ENCODE measurements around the gene CCND2.
A peak's percentile ranks its signal among the peaks of the same experiment; 100 is the strongest.
"Not testable (repeated sequence)": the region's sequence is repeated elsewhere in the genome, so short reads cannot be mapped to it uniquely, and the experiment has no call there.

CCND2 gene

GRCh38 chr12:4241592-4241991 lies 32.0 kb upstream of the CCND2 start:
- TF ChIP-seq CTCF (conservative IDR thresholded peaks at IDR 0.05; ENCODE audit: low read length) (no peak), EZH2phosphoT487 (IDR thresholded peaks at IDR 0.05; ENCODE audit: borderline replicate concordance) (no peak)
- H3K4me1 ChIP-seq (ENCODE audit: insufficient read depth, low read length, poor library complexity, severe bottlenecking): peaks cover 69% of the 10 kb centered on the region
- no peaks in the 10 kb centered on the region for H4K20me1 ChIP-seq (ENCODE audit: insufficient read depth, low read length, poor library complexity, severe bottlenecking)
- H3K4me2 ChIP-seq (ENCODE audit: low read depth, low read length, poor library complexity, severe bottlenecking): peak overlapping the region; percentile 62
- H3K27me3 ChIP-seq (ENCODE audit: insufficient read depth, low read length, poor library complexity, severe bottlenecking): no peaks in the 10 kb centered on the region
- no peaks in the 10 kb centered on the region for H3K79me2 ChIP-seq (ENCODE audit: insufficient read depth, low read length)
- H3K9me3 ChIP-seq (ENCODE audit: insufficient read depth, low read depth, low read length): peaks cover 26% of the 10 kb centered on the region
- H3F3A ChIP-seq (ENCODE audit: low read depth): no peaks in the 10 kb centered on the region
- H2AFZ ChIP-seq (ENCODE audit: low read length): no peak overlapping the region
- H3K9me2 ChIP-seq (replicated peaks; ENCODE audit: low read depth, low read length): no peaks in the 10 kb centered on the region
- H3K36me3 ChIP-seq (ENCODE audit: insufficient read depth, low read length): no peaks in the 10 kb centered on the region
- no peak overlapping the region for H3K4me3 ChIP-seq (ENCODE audit: low read length, poor library complexity, severe bottlenecking)
- H3K9ac ChIP-seq (ENCODE audit: low read depth, low read length, poor library complexity, severe bottlenecking): peak overlapping the region; percentile 60

GRCh38 chr12:4242595-4242994 lies 31.0 kb upstream of the CCND2 start:
- no peak for TF ChIP-seq CTCF (conservative IDR thresholded peaks at IDR 0.05; ENCODE audit: low read length)
- TF ChIP-seq EZH2phosphoT487 (IDR thresholded peaks at IDR 0.05; ENCODE audit: borderline replicate concordance): no peak
- Histone ChIP-seq H3K27me3 (ENCODE audit: insufficient read depth, low read length, poor library complexity, severe bottlenecking) (no peaks in the 10 kb centered on the region), H3K36me3 (ENCODE audit: insufficient read depth, low read length) (no peaks in the 10 kb centered on the region), H4K20me1 (ENCODE audit: insufficient read depth, low read length, poor library complexity, severe bottlenecking) (no peaks in the 10 kb centered on the region), H3K9ac (ENCODE audit: low read depth, low read length, poor library complexity, severe bottlenecking) (peak overlapping the region; percentile 60), H3K79me2 (ENCODE audit: insufficient read depth, low read length) (no peaks in the 10 kb centered on the region), H3K4me1 (ENCODE audit: insufficient read depth, low read length, poor library complexity, severe bottlenecking) (peaks cover 69% of the 10 kb centered on the region), H3K4me2 (ENCODE audit: low read depth, low read length, poor library complexity, severe bottlenecking) (peak overlapping the region; percentile 62), H3F3A (ENCODE audit: low read depth) (no peaks in the 10 kb centered on the region), H3K9me3 (ENCODE audit: insufficient read depth, low read depth, low read length) (peaks cover 20% of the 10 kb centered on the region), H3K4me3 (ENCODE audit: low read length, poor library complexity, severe bottlenecking) (peak overlapping the region; percentile 23), H2AFZ (ENCODE audit: low read length) (no peak overlapping the region), H3K9me2 (replicated peaks; ENCODE audit: low read depth, low read length) (no peaks in the 10 kb centered on the region)

GRCh38 chr12:4243091-4243490 lies 30.5 kb upstream of the CCND2 start:
- Histone ChIP-seq H3K36me3 (ENCODE audit: insufficient read depth, low read length) (no peaks in the 10 kb centered on the region), H3K4me2 (ENCODE audit: low read depth, low read length, poor library complexity, severe bottlenecking) (peak overlapping the region; percentile 62), H3K79me2 (ENCODE audit: insufficient read depth, low read length) (no peaks in the 10 kb centered on the region), H3K4me3 (ENCODE audit: low read length, poor library complexity, severe bottlenecking) (peak overlapping the region; percentile 23), H3K9me2 (replicated peaks; ENCODE audit: low read depth, low read length) (no peaks in the 10 kb centered on the region), H3F3A (ENCODE audit: low read depth) (no peaks in the 10 kb centered on the region), H3K4me1 (ENCODE audit: insufficient read depth, low read length, poor library complexity, severe bottlenecking) (peaks cover 69% of the 10 kb centered on the region), H3K9me3 (ENCODE audit: insufficient read depth, low read depth, low read length) (peaks cover 15% of the 10 kb centered on the region), H3K9ac (ENCODE audit: low read depth, low read length, poor library complexity, severe bottlenecking) (peak overlapping the region; percentile 60), H2AFZ (ENCODE audit: low read length) (no peak overlapping the region), H4K20me1 (ENCODE audit: insufficient read depth, low read length, poor library complexity, severe bottlenecking) (no peaks in the 10 kb centered on the region), H3K27me3 (ENCODE audit: insufficient read depth, low read length, poor library complexity, severe bottlenecking) (no peaks in the 10 kb centered on the region)
- TF ChIP-seq EZH2phosphoT487 (IDR thresholded peaks at IDR 0.05; ENCODE audit: borderline replicate concordance) (no peak), CTCF (conservative IDR thresholded peaks at IDR 0.05; ENCODE audit: low read length) (no peak)

- Histone ChIP-seq H3K9me3 (ENCODE audit: insufficient read depth, low read depth, low read length) (peaks cover 10% of the 10 kb centered on the region), H3K4me1 (ENCODE audit: insufficient read depth, low read length, poor library complexity, severe bottlenecking) (peaks cover 69% of the 10 kb centered on the region), H3K9ac (ENCODE audit: low read depth, low read length, poor library complexity, severe bottlenecking) (peak overlapping the region; percentile 60), H3K4me3 (ENCODE audit: low read length, poor library complexity, severe bottlenecking) (peak overlapping the region; percentile 23), H3K4me2 (ENCODE audit: low read depth, low read length, poor library complexity, severe bottlenecking) (peak overlapping the region; percentile 62)
- H2AFZ ChIP-seq (ENCODE audit: low read length); H3K27me3 ChIP-seq (ENCODE audit: insufficient read depth, low read length, poor library complexity, severe bottlenecking); H3F3A ChIP-seq (ENCODE audit: low read depth); H4K20me1 ChIP-seq (ENCODE audit: insufficient read depth, low read length, poor library complexity, severe bottlenecking); H3K9me2 ChIP-seq (replicated peaks; ENCODE audit: low read depth, low read length); H3K79me2 ChIP-seq (ENCODE audit: insufficient read depth, low read length); H3K36me3 ChIP-seq (ENCODE audit: insufficient read depth, low read length): not testable (repeated sequence)
Observed at GRCh38 chr12:4243491-4244100, 30.0 kb upstream of the CCND2 start.

All from Loucy (cell line).